K562 (cell line): Measurements from ENCODE around the gene FOXS1. TPM values are rescaled to one million over a fixed set of nuclear protein-coding genes. Genes with fewer than 3 reads are reported as not detected.

Source experiments
- ATAC-seq: fragments of 200-7000 bp; cut with Tn5 transposase; 3 replicates; pipeline ENCODE4 v1.9.1; 2020; ENCODE audit warnings: moderate library complexity
- BruUV-seq: library from RNA; stranded (reverse); fragments of 400-500 nt; replicated peaks from 2 replicates; lab custom pipeline; 2021; lab: Mats Ljungman, UMichigan
- CTCF ChIA-PET: fragments of 300-600 bp; formaldehyde crosslinking; extraction: SDS; loops from one replicate; lab custom pipeline; 2021; ENCODE audit warnings: low intra/inter-chr PET ratio; lab: Yijun Ruan, JAX
- POLR2A ChIA-PET: fragments of 300-600, 350-650 bp; sonication (Branson Sonifier 250); formaldehyde crosslinking; extraction: SDS; loops from one replicate; lab custom pipeline; 2021; ENCODE audit warnings: antibody characterized with exemption, inconsistent platforms; lab: Yijun Ruan, JAX
- DNase-seq, 4 experiments: peaks; one replicate each; pipeline versions ENCODE4 v3.0.0 to v3.0.0-alpha.2; 2011 to 2018; ENCODE audit warnings: low spot score in 3 of 4, mixed read lengths in 3 of 4; ENCODE audit errors: extremely low read depth in 1 of 4
- FAIRE-seq: peaks from 2 replicates; lab custom pipeline; 2011; peaks lifted over from hg19 to GRCh38; lab: Jason Lieb, UNC
- H2AFZ ChIP-seq: 2 replicates; pipeline ENCODE4 v1.6.0; 2011; ENCODE audit warnings: low read depth, low read length, control low read depth, inconsistent platforms
- H3K27ac ChIP-seq: fragments of 200-600 bp; 3 replicates; pipeline ENCODE4 v1.8.0; 2011; ENCODE audit warnings: low read depth, mild to moderate bottlenecking, control low read depth, inconsistent platforms, low read length, moderate library complexity, mixed read lengths; ENCODE audit errors: extremely low read depth
- H3K27me3 ChIP-seq, 2 experiments: fragments of 300-600 bp in 1 of 2; 2 replicates in 1 of 2; 3 replicates in 1 of 2; pipeline versions ENCODE4 v1.6.0 to v1.8.0; 2011; ENCODE audit warnings: inconsistent platforms in 2 of 2, low read length in 2 of 2, mild to moderate bottlenecking in 1 of 2, mixed read lengths in 1 of 2, moderate library complexity in 1 of 2; ENCODE audit not compliant: control insufficient read depth in 2 of 2, insufficient read depth in 2 of 2
- H3K36me3 ChIP-seq: fragments of 300-600 bp; 3 replicates; pipeline ENCODE4 v1.8.0; 2011; ENCODE audit warnings: mild to moderate bottlenecking, low read length, inconsistent platforms; ENCODE audit not compliant: control insufficient read depth, insufficient read depth
- H3K4me1 ChIP-seq, 2 experiments: fragments of 200-600 bp in 1 of 2; replicated peaks in 1 of 2; 2 replicates in 1 of 2; 3 replicates in 1 of 2; pipeline versions ENCODE4 v1.5.1 to v1.8.0; 2011; ENCODE audit warnings: inconsistent platforms in 2 of 2, low read length in 2 of 2, mild to moderate bottlenecking in 1 of 2, mixed read lengths in 1 of 2, moderate library complexity in 1 of 2; ENCODE audit not compliant: control insufficient read depth in 2 of 2, insufficient read depth in 2 of 2
- H3K4me2 ChIP-seq: 2 replicates; pipeline ENCODE4 v1.6.1; 2011; ENCODE audit warnings: low read length, control low read depth, inconsistent platforms, mixed read lengths; ENCODE audit not compliant: insufficient read depth
- H3K4me3 ChIP-seq: fragments of 200-600 bp; sonication (generic), shearing (Covaris generic); 2 replicates; pipeline ENCODE4 v1.5.1; 2016; ENCODE audit warnings: control low read depth, inconsistent platforms
- H3K79me2 ChIP-seq: fragments of 200-600 bp; 3 replicates; pipeline ENCODE4 v1.8.0; 2011; ENCODE audit warnings: low read length, inconsistent platforms; ENCODE audit not compliant: control insufficient read depth, insufficient read depth
- H3K9ac ChIP-seq, 2 experiments: 2 replicates each; pipeline versions ENCODE4 v1.6.0 to v1.6.1; 2011; ENCODE audit warnings: low read depth in 2 of 2, low read length in 2 of 2, control low read depth in 1 of 2, inconsistent platforms in 1 of 2, mild to moderate bottlenecking in 1 of 2, mixed read lengths in 1 of 2; ENCODE audit not compliant: insufficient read depth in 1 of 2
- H3K9me1 ChIP-seq: one replicate; pipeline ENCODE4 v1.6.0; 2011; ENCODE audit warnings: inconsistent platforms, mild to moderate bottlenecking, low read length, moderate library complexity; ENCODE audit not compliant: control insufficient read depth, insufficient read depth
- H3K9me3 ChIP-seq: replicated peaks from 2 replicates; pipeline ENCODE4 v1.5.1; 2011; ENCODE audit warnings: low read depth, low read length, inconsistent platforms; ENCODE audit not compliant: control insufficient read depth, insufficient read depth
- H4K20me1 ChIP-seq: replicated peaks from 2 replicates; pipeline ENCODE4 v1.6.1; 2011; ENCODE audit warnings: low read length, inconsistent platforms, mixed read lengths; ENCODE audit not compliant: control insufficient read depth, insufficient read depth
- CCAR2 ChIP-seq: fragments of 200-400 bp; formaldehyde crosslinking; IDR thresholded peaks from 2 replicates; pipeline ENCODE4 v1.6.1; 2017; ENCODE audit warnings: mild to moderate bottlenecking, low read depth, low read length
- CHD4 ChIP-seq: fragments of 200-600 bp; sonication (generic); IDR thresholded peaks from 3 replicates; pipeline ENCODE4 v1.6.1; 2012; ENCODE audit warnings: low read depth, mild to moderate bottlenecking, mixed read lengths, low read length, inconsistent platforms; ENCODE audit not compliant: insufficient read depth, insufficient replicate concordance, poor library complexity, severe bottlenecking
- ESRRA ChIP-seq: fragments of 450-650 bp; IDR thresholded peaks from 2 replicates; pipeline ENCODE4 v1.6.1; 2014; ENCODE audit warnings: low read depth, mild to moderate bottlenecking, moderate library complexity, borderline replicate concordance
- PRPF4 ChIP-seq: fragments of 200-400 bp; formaldehyde crosslinking; IDR thresholded peaks from one replicate; pipeline ENCODE4 v1.6.1; 2017; ENCODE audit warnings: low read length, low read depth, mild to moderate bottlenecking; ENCODE audit not compliant: insufficient read depth, poor library complexity, severe bottlenecking
- RBM15 ChIP-seq: fragments of 200-400 bp; formaldehyde crosslinking; IDR thresholded peaks from 2 replicates; pipeline ENCODE4 v1.6.1; 2018; ENCODE audit warnings: mild to moderate bottlenecking, low read length, moderate library complexity; ENCODE audit not compliant: insufficient read depth
- SMAD1 ChIP-seq: fragments of 150-350 bp; IDR thresholded peaks from 2 replicates; pipeline ENCODE4 v1.6.1; 2014; ENCODE audit warnings: low read length, low read depth; ENCODE audit not compliant: partially characterized antibody
- YBX1 ChIP-seq: fragments of 450-650 bp; IDR thresholded peaks from 2 replicates; pipeline ENCODE4 v1.7.1; 2016; ENCODE audit warnings: mild to moderate bottlenecking
- ZFP36 ChIP-seq: fragments of 150-350 bp; IDR thresholded peaks from 2 replicates; pipeline ENCODE4 v1.6.1; 2018; ENCODE audit warnings: low read length, low read depth; ENCODE audit not compliant: partially characterized antibody
- ZNF143 ChIP-seq: sonication (generic); formaldehyde crosslinking; IDR thresholded peaks from 2 replicates; pipeline ENCODE4 v1.9.0; 2022; ENCODE audit warnings: mild to moderate bottlenecking, missing genetic modification reagents
- ZNF24 ChIP-seq: fragments of 450-650 bp; IDR thresholded peaks from 2 replicates; pipeline ENCODE4 v1.6.1; 2016
- ZNF717 ChIP-seq: fragments of 250-450 bp; sonication (Bioruptor Pico); IDR thresholded peaks from 2 replicates; pipeline ENCODE4 v1.5.0; 2021
- WGBS: fragments of 100-300 bp; shearing (Covaris generic); methylation state at CpG from one replicate; pipeline ENCODE4 v1.1.6; 2016; ENCODE audit warnings: low coverage, mixed read lengths; ENCODE audit not compliant: insufficient coverage; ENCODE audit errors: missing lambda C conversion rate; 5-methylcytosine and 5-hydroxymethylcytosine counted together
- in situ Hi-C: fragments of 300-500 bp; cut with MboI; formaldehyde crosslinking; loops from 4 replicates; pipeline ENCODE4 v1.15.0; 2018; ENCODE audit warnings: inconsistent platforms, mixed read lengths
- intact Hi-C: fragments of 100-400 bp; cut with micrococcal nuclease; formaldehyde crosslinking; loops from 2 replicates; pipeline ENCODE4 v1.14.2; 2022
- polyA plus RNA-seq, 8 experiments: library from polyadenylated mRNA; depleted of rRNA in 4 of 8; stranded (reverse) in 5 of 8; unstranded in 3 of 8; fragments of >200 nt; fragmentation: Nextera tagmentation in 2 of 8; fragmentation: Illumina TruSeq in 1 of 8; extraction: Ambion mirVana in 2 of 8; extraction: Trizol in 1 of 8; gene quantifications; 2 replicates each; pipeline versions ENCODE4 v1.2.1 to v1.2.3, GENCODE V29; 2011 to 2014; ENCODE audit warnings: inconsistent platforms in 1 of 8, missing spikeins in 1 of 8
- total RNA-seq, 7 experiments: library from RNA; depleted of rRNA in 6 of 7; stranded (reverse); fragments of >200 nt in 6 of 7; fragmentation: Illumina TruSeq in 2 of 7; extraction: Trizol in 2 of 7; gene quantifications; 2 replicates each; pipeline versions ENCODE4 v1.2.1 to v1.2.3, GENCODE V29; 2011 to 2021; ENCODE audit warnings: low replicate concordance in 1 of 7
- TF ChIP-seq, protein P1 (sequence below): fragments of 450-650 bp; IDR thresholded peaks from 2 replicates; pipeline ENCODE4 v1.6.1; 2016; ENCODE audit warnings: missing biosample characterization, missing genetic modification characterization
- TF ChIP-seq, protein P2 (sequence below): fragments of 450-650 bp; formaldehyde crosslinking; conservative IDR thresholded peaks from 2 replicates; pipeline ENCODE4 v1.4.0; 2022; ENCODE audit warnings: mild to moderate bottlenecking, missing genetic modification characterization
- TF ChIP-seq, protein P3 (sequence below): fragments of 450-650 bp; formaldehyde crosslinking; IDR thresholded peaks from 2 replicates; pipeline ENCODE4 v1.4.0; 2020; ENCODE audit warnings: mild to moderate bottlenecking, mixed read lengths
- TF ChIP-seq, protein P4 (sequence below): sonication (generic); formaldehyde crosslinking; IDR thresholded peaks from 2 replicates; pipeline ENCODE4 v1.8.0; 2022; ENCODE audit warnings: missing genetic modification reagents, mild to moderate bottlenecking, moderate library complexity, borderline replicate concordance

Gene FOXS1
- total and polyA plus RNA-seq, 9 of the 15 experiments (the other 6 are each of a cell fraction or from before 2014, with no cell fraction given): not detected

DNA sequence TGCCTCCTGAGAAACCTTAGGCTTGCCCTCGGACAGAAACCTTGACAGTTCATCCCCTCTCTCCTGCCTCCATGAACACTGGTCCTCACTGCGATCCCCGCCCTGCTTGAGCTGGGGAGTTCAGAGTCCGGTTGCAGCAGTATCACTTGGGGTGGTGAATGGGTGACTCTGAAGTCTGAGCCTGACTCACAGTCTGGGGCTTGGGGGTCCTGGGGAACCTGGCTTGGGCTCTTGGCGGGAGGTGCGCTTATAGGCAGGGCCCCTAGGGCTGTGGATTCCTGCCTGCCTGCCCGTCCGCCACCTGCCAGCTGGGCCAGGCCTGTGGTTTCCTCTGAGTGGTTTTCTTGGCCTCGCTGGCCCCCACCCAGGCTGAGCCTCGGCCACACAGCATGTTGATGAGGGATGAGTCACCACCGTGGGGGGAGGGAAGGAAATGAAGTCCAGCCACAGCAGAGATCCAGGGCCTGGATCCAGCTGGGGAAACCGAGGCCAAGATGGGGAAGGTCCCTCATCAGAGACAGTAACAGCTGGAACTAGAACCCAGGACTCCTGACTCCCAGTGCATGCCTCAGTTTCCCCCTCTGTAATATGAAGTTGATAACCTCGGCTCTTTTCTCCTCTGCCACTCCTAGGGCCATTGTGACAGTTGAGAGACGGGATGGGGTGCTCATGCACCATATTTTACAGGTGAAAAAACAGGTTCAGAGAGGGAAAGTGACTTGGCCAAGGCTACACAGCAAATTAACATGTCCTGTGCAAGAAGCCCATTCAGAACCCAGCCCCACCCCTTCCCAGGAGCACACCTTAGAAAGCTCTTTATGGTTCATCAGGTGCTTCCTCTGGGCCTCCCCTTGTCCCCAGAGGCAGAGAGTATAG is 9.2 kb downstream of the FOXS1 start:
- H3K36me3 ChIP-seq: no peaks in the 10 kb centered on the region
- peak; percentile 90 for FAIRE-seq
- H3K4me2 ChIP-seq: peak overlapping the region; percentile 39
- H3K9ac ChIP-seq: peak overlapping the region; percentile 35 to 68; a peak in 3 of 4 replicates
- intact Hi-C loops (loop anchor here (5.0 kb wide), 1 partner anchor 274 kb away; no protein-coding TSS in a partner anchor), in situ Hi-C loops (loop anchor here (25.0 kb wide), 1 partner anchor 826 kb away; the partner anchor contains the start of gene C20orf203)
- H3K79me2 ChIP-seq: no peaks in the 10 kb centered on the region
- H3K4me1 ChIP-seq: peaks cover 35 to 51% of the 10 kb centered on the region in 2 experiments
- DNase-seq: peak; percentile 87 to 90 (median 88)
- no peaks in the 10 kb centered on the region for H3K27me3 ChIP-seq
- 0 out of 2 replicates have a peak, but pooled peaks cover 6% of the 10 kb centered on the region for H4K20me1 ChIP-seq
- H3K4me3 ChIP-seq: no peak overlapping the region
- no TSS peak for BruUV-seq
- no peaks in the 10 kb centered on the region for H3K9me3 ChIP-seq
- CTCF ChIA-PET: no interaction called here
- peak; percentile 87 for ATAC-seq
- H3K27ac ChIP-seq: peak overlapping the region; percentile 49; the same call in 2 of the 3 replicates
- 15% methylated on average over 14 of the region's 14 CpGs for WGBS
- POLR2A ChIA-PET: interaction anchor here (0.7 to 1.3 kb wide), 6 partner anchors 11 to 194 kb away, joined by 3 to 5 read pairs (median 3); no protein-coding TSS in a partner anchor
- H3K9me1 ChIP-seq: no peaks in the 10 kb centered on the region
- peak overlapping the region; percentile 73 for H2AFZ ChIP-seq
- TF ChIP-seq SMAD1 (no peak), PRPF4 (no peak), ZNF717 (CRISPR knock-in tag) (no peak), ZNF24 (peak; percentile 37; the same call in 1 of the 2 replicates), CHD4 (no peak), CCAR2 (no peak), ESRRA (peak; percentile 68; the same call in 1 of the 2 replicates), RBM15 (no peak), ZNF143 (CRISPR knock-in tag) (0 out of 2 replicates have a peak, but pooled peaks have one; percentile 26), ZFP36 (peak; percentile 64), YBX1 (no peak)
- TF ChIP-seq, protein P1, sequence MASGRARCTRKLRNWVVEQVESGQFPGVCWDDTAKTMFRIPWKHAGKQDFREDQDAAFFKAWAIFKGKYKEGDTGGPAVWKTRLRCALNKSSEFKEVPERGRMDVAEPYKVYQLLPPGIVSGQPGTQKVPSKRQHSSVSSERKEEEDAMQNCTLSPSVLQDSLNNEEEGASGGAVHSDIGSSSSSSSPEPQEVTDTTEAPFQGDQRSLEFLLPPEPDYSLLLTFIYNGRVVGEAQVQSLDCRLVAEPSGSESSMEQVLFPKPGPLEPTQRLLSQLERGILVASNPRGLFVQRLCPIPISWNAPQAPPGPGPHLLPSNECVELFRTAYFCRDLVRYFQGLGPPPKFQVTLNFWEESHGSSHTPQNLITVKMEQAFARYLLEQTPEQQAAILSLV: no peak
- TF ChIP-seq, protein P2, sequence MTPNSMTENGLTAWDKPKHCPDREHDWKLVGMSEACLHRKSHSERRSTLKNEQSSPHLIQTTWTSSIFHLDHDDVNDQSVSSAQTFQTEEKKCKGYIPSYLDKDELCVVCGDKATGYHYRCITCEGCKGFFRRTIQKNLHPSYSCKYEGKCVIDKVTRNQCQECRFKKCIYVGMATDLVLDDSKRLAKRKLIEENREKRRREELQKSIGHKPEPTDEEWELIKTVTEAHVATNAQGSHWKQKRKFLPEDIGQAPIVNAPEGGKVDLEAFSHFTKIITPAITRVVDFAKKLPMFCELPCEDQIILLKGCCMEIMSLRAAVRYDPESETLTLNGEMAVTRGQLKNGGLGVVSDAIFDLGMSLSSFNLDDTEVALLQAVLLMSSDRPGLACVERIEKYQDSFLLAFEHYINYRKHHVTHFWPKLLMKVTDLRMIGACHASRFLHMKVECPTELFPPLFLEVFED: no peak
- TF ChIP-seq, protein P3, sequence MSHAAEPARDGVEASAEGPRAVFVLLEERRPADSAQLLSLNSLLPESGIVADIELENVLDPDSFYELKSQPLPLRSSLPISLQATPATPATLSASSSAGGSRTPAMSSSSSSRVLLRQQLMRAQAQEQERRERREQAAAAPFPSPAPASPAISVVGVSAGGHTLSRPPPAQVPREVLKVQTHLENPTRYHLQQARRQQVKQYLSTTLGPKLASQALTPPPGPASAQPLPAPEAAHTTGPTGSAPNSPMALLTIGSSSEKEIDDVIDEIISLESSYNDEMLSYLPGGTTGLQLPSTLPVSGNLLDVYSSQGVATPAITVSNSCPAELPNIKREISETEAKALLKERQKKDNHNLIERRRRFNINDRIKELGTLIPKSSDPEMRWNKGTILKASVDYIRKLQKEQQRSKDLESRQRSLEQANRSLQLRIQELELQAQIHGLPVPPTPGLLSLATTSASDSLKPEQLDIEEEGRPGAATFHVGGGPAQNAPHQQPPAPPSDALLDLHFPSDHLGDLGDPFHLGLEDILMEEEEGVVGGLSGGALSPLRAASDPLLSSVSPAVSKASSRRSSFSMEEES: no peak
- TF ChIP-seq, protein P4, sequence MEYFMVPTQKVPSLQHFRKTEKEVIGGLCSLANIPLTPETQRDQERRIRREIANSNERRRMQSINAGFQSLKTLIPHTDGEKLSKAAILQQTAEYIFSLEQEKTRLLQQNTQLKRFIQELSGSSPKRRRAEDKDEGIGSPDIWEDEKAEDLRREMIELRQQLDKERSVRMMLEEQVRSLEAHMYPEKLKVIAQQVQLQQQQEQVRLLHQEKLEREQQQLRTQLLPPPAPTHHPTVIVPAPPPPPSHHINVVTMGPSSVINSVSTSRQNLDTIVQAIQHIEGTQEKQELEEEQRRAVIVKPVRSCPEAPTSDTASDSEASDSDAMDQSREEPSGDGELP (CRISPR knock-in tag): peak; percentile 98
